LHCN-M2 (cell line): ENCODE results near the gene SERP1. TPM values are rescaled to one million over a fixed set of nuclear protein-coding genes. Genes with fewer than 3 reads are reported as not detected.
"Not testable (repeated sequence)": the region's sequence is repeated elsewhere in the genome, so short reads cannot be mapped to it uniquely, and the experiment has no call there.

Experiments
- DNase-seq: peaks from one replicate; pipeline ENCODE4 v3.0.0-alpha.2; 2012; ENCODE audit warnings: low read depth
- total RNA-seq: library from RNA; depleted of rRNA; stranded (reverse); fragments of >200 nt; gene quantifications from 2 replicates; pipeline ENCODE4 v1.2.3, GENCODE V29; 2014

Gene SERP1
- total RNA-seq, 1 experiment from 2014 or later, result 91.6 TPM

- no peak for DNase-seq
Measured at GRCh38 chr3:150538324-150539208, 7.7 kb downstream of the SERP1 start.

GRCh38 chr3:150535204-150535603 is 11.1 kb downstream of the SERP1 start:
- no peak for DNase-seq

DNA sequence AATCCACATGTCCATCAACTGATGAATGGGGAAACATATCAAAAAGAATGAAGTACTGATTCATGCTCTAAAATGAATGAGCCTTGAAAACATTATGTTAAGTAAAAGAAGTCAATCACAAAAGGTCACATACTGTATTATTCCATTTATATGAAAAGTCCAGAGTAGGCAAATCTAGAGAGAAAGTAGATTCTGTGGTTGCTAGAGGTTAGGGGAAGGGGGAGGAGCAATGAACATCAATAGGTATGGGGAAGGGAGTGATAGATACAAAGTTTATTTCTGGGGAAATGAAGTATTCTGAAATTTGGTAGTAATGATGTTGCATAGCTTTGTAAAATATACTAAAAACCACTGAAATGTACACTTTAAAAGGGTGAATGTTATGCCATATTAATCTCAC is 14.5 kb downstream of the SERP1 start:
- no peak for DNase-seq

DNA sequence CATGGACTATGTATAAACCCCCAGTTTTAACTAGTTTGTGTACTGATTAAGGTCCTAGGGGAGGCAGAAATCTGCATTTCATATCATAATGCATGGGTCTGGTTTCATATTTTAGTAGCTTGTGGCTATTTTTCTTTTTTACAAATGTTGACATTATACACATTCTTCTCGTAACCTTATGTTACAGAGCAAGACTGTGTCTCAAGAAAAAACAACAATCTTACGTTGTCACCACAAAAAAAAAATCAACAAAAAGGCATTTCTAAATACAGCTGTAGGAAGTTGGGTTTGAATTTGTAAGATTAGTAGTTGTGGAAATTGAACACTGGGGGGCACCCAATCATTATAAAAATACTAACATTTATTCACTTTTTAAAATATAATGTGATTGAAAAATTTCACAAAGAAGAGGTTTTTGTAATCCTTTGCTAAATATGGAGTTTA is 17.9 kb downstream of the SERP1 start:
- peak; percentile 31 for DNase-seq

DNA sequence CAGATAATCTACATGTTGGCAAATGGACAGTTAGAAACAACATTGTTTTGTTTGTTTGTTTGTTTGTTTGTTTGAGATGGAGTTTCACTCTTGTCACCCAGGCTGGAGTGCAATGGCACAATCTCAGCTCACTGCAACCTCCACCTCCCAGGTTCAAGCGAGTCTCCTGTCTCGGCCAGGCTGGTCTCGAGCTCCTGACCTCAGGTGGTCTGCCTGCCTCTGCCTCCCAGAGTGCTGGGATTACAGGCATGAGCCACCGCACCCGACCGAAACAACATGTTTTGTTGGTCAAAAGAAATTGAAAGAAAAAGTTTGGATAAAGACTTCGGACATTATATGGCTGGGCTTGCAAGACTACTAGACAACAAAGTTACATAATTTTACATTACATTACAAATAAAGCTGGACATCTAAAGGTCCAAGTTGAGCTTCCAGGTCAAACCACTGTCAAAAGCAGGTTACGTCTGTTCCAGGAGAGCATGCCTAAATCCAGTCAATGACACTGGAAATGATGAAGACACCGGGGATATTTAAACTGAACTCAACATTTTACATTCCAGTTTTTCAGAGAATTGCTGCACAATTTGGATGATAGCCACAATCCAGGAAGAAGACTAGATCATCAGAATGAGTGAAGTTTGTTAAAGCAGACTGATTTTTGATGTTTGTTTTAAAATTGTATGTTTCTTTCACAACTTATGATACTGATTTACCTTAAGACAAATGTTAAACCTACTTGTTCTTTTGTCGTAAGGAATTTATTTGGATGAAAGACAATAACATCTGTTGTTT is 18.6 kb downstream of the SERP1 start:
- no peak for DNase-seq

- DNase-seq, result no peak
Measured at GRCh38 chr3:150523538-150523937, 22.8 kb downstream of the SERP1 start.

DNA sequence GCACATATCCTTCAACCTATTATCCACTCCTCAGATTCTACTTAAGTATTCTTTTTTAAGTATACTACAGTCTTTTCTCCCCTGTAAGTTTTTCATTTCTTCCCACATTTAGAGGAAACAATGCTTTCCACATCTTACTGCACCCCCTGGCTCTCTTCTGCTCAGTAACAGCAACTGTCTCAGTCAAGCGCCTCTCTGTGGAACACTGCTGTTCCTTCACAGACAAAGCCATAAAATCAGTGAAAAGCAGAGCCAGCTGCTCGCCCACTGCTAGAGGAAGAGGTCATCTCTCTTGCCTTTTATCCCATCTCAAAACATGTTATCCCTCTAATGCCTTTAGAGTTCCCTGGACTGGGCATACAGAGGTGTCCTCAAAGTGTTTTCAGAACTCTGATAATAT is 24.8 kb downstream of the SERP1 start:
- DNase-seq, result peak; percentile 59

DNA sequence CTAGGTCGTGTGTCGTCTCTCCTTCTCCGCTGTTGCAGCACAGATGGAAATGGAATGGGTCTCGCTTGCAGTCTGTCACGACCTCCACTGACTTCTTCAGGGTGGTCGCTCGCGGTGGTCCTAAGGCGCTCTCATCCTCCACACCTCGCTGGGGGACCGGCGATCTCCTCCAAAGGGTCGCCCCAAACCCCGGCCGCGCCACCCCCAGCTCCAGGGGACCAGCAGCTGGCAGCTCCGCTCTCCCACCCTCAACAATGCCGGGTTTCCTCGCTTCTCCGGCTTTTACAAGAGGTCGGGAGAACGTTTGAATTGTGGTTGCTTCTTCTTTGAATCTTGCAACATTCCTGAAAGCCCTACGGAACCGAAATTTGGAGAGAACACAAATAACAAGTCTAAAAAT is 25.9 kb downstream of the SERP1 start:
- no peak for DNase-seq

DNA sequence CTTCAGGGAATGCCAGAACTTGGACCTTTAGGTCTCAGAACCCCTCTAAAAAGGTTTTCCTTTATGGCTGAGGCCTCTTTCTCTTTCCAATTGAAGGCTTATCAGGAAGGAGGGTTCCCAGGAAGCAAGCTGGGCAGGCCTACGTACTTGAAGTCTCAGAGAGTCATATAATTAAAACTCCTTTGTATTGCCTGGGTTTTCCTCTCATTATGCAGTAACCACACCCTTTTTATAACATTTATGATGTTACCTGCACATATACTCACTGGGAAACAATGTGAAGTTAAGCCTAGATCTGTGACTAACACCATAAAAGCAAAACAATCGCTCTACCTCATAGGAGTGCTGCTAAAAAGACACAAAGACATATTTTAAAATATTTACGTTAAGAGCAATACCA is 27.3 kb downstream of the SERP1 start:
- DNase-seq, result no peak

DNA sequence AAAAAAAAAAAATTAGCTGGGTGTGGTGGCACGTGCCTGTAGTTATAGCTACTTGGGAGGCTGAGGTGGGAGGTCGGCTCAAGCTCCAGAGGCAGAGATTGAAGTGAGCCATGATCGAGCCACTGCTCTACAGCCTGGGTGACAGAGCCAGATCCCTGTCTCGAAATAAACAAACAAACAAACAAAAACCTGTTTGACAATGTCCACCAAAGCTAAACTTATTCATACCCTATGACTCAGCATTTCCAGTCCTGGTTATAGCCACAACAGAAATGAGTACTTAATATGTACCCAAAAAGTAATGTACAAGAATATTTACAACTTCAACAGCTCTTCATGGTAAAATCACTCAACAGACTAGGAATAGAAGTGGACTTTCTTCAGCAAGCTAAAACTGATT is 31.1 kb downstream of the SERP1 start:
- DNase-seq, result peak; percentile 64

- DNase-seq, result no peak
Measured at GRCh38 chr3:150511122-150511821, 35.0 kb downstream of the SERP1 start.

DNA sequence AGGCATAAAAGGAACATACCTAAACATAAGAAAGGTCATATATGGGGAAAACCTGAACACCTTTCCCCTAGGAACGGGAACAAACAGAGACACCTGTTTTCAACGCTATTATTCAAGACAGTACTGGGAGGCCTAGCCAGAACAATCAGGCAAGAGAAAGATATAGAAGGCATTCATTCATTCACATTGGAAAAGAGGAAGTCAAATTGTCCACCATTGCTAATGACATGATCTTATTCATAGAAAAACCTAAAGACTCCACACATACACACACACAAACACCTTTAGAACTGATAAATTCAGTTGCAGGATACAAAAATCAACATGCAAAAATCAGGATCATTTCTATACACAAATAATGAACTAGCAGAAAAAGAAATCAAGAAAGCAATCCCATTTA is 36.5 kb downstream of the SERP1 start:
- DNase-seq, result no peak

- DNase-seq, result no peak
Measured at GRCh38 chr3:150508401-150508800, 37.9 kb downstream of the SERP1 start.

- DNase-seq, result no peak
Measured at GRCh38 chr3:150504483-150504882, 41.8 kb downstream of the SERP1 start.

GRCh38 chr3:150503402-150504099 is 42.7 kb downstream of the SERP1 start:
- DNase-seq, result no peak

DNA sequence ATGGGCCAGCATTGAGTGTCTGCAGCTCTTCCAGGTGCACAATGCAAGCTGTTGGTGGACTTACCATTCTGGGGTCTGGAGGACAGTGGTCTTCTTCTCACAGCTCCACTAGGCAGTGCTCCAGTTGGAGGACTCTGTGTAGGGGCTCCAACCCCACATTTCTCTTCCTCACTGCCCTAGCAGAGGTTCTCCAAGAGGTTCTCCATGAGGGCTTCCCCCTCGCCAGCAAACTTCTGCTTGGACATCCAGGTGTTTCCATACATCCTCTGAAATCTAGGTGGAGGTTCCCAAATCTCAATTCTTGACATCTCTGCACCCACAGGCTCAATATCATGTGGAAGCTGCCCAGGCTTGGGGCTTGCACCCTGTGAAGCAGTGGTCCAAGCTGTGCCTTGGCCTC is 45.3 kb downstream of the SERP1 start:
- not testable (repeated sequence) for DNase-seq

DNA sequence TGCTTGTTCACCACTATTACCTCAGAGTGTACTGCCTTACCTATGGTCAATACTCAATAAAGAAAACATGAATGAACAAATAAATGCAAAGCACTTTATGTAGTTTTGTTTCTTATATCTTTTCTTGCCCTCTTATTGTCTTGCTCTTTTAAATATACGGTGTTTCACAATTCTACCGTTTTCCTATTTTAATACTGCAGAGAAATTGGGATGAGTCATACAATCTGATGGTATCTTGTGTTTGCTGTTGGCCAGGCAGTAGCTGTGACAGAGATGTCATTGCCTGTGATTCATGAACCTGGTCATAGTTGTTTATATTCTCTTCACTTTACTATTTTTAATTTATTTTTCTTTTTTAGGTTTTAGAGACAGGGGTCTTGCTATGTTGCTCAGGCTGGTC is 48.3 kb downstream of the SERP1 start:
- peak; percentile 61 for DNase-seq

DNA sequence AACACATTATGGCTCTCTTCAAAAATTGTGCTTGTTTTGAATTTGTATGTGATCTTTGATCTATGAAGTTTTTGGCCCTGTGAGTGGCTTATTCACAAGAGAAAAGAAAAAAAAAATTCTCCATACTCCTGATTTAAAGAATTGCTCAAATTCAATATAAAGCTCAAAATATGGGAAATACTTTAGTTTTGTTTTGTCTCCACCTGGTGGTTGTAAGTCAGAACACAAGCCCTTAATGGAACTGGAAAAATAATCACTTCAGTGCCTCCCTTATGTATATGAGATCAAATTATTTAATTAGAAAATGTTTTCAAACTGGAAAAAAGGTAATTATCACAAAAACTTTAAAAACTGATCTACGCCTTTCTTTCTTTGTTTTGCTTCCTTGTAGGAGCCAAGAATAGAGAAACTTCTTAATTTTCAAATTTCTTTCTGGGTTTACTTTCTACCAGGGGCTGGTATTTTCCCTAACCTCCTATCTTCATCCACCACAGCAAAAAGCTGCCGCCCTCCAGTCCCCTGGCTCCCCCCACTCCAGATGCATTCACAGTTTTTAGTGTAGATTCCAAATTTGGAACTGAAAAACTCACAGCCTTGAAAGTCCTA is 50.6 kb downstream of the SERP1 start:
- peak; percentile 48 for DNase-seq

GRCh38 chr3:150495149-150495548 is 51.1 kb downstream of the SERP1 start:
- no peak for DNase-seq

GRCh38 chr3:150494411-150494977 is 51.8 kb downstream of the SERP1 start:
- DNase-seq, result no peak
